H9 (cell line): ENCODE measurements around the gene JADE2. TPM values are rescaled to one million over a fixed set of nuclear protein-coding genes. Genes with fewer than 3 reads are reported as not detected.

Source experiments
- DNase-seq: peaks from one replicate; pipeline ENCODE4 v3.0.0-alpha.2; 2017
- H2AFZ ChIP-seq: one replicate; pipeline ENCODE4 v1.6.1; 2013; ENCODE audit warnings: mild to moderate bottlenecking, low read length, control low read depth, moderate library complexity
- H2AK5ac ChIP-seq: 2 replicates; pipeline ENCODE4 v1.6.1; 2013; ENCODE audit warnings: low read length, control low read depth, mixed read lengths; ENCODE audit not compliant: insufficient read length
- H2BK120ac ChIP-seq: one replicate; pipeline ENCODE4 v1.6.1; 2013; ENCODE audit warnings: low read depth, mild to moderate bottlenecking, low read length, control low read depth, inconsistent platforms; ENCODE audit not compliant: poor library complexity, severe bottlenecking
- H2BK12ac ChIP-seq: 2 replicates; pipeline ENCODE4 v1.6.1; 2013; ENCODE audit warnings: low read length, control low read depth, mixed read lengths, low read depth; ENCODE audit not compliant: insufficient read length
- H2BK15ac ChIP-seq: 2 replicates; pipeline ENCODE4 v1.6.1; 2013; ENCODE audit warnings: low read depth, low read length, control low read depth
- H2BK20ac ChIP-seq: one replicate; pipeline ENCODE4 v1.6.1; 2013; ENCODE audit warnings: low read depth, mild to moderate bottlenecking, low read length, control low read depth, inconsistent platforms; ENCODE audit not compliant: poor library complexity, severe bottlenecking
- H2BK5ac ChIP-seq: 2 replicates; pipeline ENCODE4 v1.6.1; 2013; ENCODE audit warnings: low read length, control low read depth, mixed read lengths; ENCODE audit not compliant: insufficient read length
- H3K14ac ChIP-seq: 2 replicates; pipeline ENCODE4 v1.6.1; 2013; ENCODE audit warnings: low read length, control low read depth; ENCODE audit not compliant: insufficient read depth
- H3K18ac ChIP-seq: 2 replicates; pipeline ENCODE4 v1.6.1; 2013; ENCODE audit warnings: low read depth, mild to moderate bottlenecking, mixed read lengths, low read length, control low read depth; ENCODE audit not compliant: insufficient read length
- H3K23ac ChIP-seq: 2 replicates; pipeline ENCODE4 v1.6.1; 2013; ENCODE audit warnings: low read length, control low read depth, mixed read lengths, low read depth; ENCODE audit not compliant: insufficient read length
- H3K23me2 ChIP-seq: 2 replicates; pipeline ENCODE4 v1.6.1; 2013; ENCODE audit warnings: low read depth, mild to moderate bottlenecking, mixed read lengths, low read length, control low read depth; ENCODE audit not compliant: insufficient read length, poor library complexity, severe bottlenecking
- H3K27ac ChIP-seq: 2 replicates; pipeline ENCODE4 v1.5.1; 2013; ENCODE audit warnings: low read length, control low read depth, mixed read lengths, low read depth; ENCODE audit not compliant: insufficient read length
- H3K27me3 ChIP-seq: 2 replicates; pipeline ENCODE4 v1.6.1; 2013; ENCODE audit warnings: low read length, control low read depth, inconsistent platforms; ENCODE audit not compliant: insufficient read depth
- H3K4ac ChIP-seq: 2 replicates; pipeline ENCODE4 v1.6.1; 2013; ENCODE audit warnings: low read depth, mild to moderate bottlenecking, control low read depth, inconsistent platforms, low read length, moderate library complexity
- H3K4me1 ChIP-seq: 2 replicates; pipeline ENCODE4 v1.6.1; 2013; ENCODE audit warnings: low read length, control low read depth, inconsistent platforms; ENCODE audit not compliant: insufficient read depth
- H3K4me2 ChIP-seq: 2 replicates; pipeline ENCODE4 v1.6.1; 2013; ENCODE audit warnings: low read length, control low read depth, mixed read lengths; ENCODE audit not compliant: insufficient read length, insufficient read depth
- H3K56ac ChIP-seq: 2 replicates; pipeline ENCODE4 v1.6.1; 2013; ENCODE audit warnings: low read depth, mild to moderate bottlenecking, mixed read lengths, low read length, control low read depth; ENCODE audit not compliant: insufficient read length
- H3K79me1 ChIP-seq: 2 replicates; pipeline ENCODE4 v1.6.1; 2013; ENCODE audit warnings: low read depth, mild to moderate bottlenecking, moderate library complexity, low read length, control low read depth, inconsistent platforms; ENCODE audit not compliant: insufficient read depth, poor library complexity, severe bottlenecking
- H3K79me2 ChIP-seq: 2 replicates; pipeline ENCODE4 v1.6.1; 2013; ENCODE audit warnings: low read length, control low read depth, inconsistent platforms; ENCODE audit not compliant: insufficient read depth
- H3K9ac ChIP-seq: 2 replicates; pipeline ENCODE4 v1.6.1; 2013; ENCODE audit warnings: low read length, control low read depth, mixed read lengths; ENCODE audit not compliant: insufficient read length; ENCODE audit errors: extremely low read depth
- H3K9me3 ChIP-seq: one replicate; pipeline ENCODE4 v1.6.1; 2013; ENCODE audit warnings: low read depth, low read length, inconsistent platforms; ENCODE audit not compliant: control insufficient read depth
- H3T11ph ChIP-seq: one replicate; pipeline ENCODE4 v1.6.1; 2013; ENCODE audit warnings: mild to moderate bottlenecking, low read length, control low read depth, inconsistent platforms
- H4K20me1 ChIP-seq: one replicate; pipeline ENCODE4 v1.6.1; 2013; ENCODE audit not compliant: control insufficient read depth, insufficient read length, insufficient read depth
- H4K5ac ChIP-seq: 2 replicates; pipeline ENCODE4 v1.6.1; 2013; ENCODE audit warnings: low read depth, mild to moderate bottlenecking, mixed read lengths, low read length, control low read depth; ENCODE audit not compliant: insufficient read length
- H4K8ac ChIP-seq: replicated peaks from 2 replicates; pipeline ENCODE4 v1.6.1; 2013; ENCODE audit warnings: low read length, control low read depth, mixed read lengths, low read depth; ENCODE audit not compliant: insufficient read length
- H4K91ac ChIP-seq: 2 replicates; pipeline ENCODE4 v1.6.1; 2013; ENCODE audit warnings: low read depth, mild to moderate bottlenecking, moderate library complexity, mixed read lengths, low read length, control low read depth; ENCODE audit not compliant: insufficient read length
- H3K27ac Mint-ChIP-seq, 3 experiments: 2 replicates in 2 of 3; 3 replicates in 1 of 3; pipeline ENCODE4 v1.8.0; 2020 to 2021; ENCODE audit warnings: mixed read lengths in 3 of 3, mild to moderate bottlenecking in 1 of 3, moderate library complexity in 1 of 3
- H3K27me3 Mint-ChIP-seq: 2 replicates; pipeline ENCODE4 v1.8.0; 2021; ENCODE audit warnings: low read depth, mild to moderate bottlenecking, moderate library complexity, mixed read lengths
- H3K36me3 Mint-ChIP-seq, 3 experiments: 2 replicates in 2 of 3; 3 replicates in 1 of 3; pipeline ENCODE4 v1.8.0; 2020 to 2021; ENCODE audit warnings: low read depth in 3 of 3, mixed read lengths in 3 of 3; ENCODE audit not compliant: insufficient read depth in 1 of 3
- H3K4me1 Mint-ChIP-seq, 2 experiments: 2 replicates each; pipeline ENCODE4 v1.8.0; 2020; ENCODE audit warnings: mixed read lengths in 2 of 2
- H3K4me3 Mint-ChIP-seq, 2 experiments: 2 replicates in 1 of 2; 3 replicates in 1 of 2; pipeline ENCODE4 v1.8.0; 2020 to 2021; ENCODE audit warnings: mild to moderate bottlenecking in 2 of 2, mixed read lengths in 2 of 2, moderate library complexity in 1 of 2
- H3K9me3 Mint-ChIP-seq, 2 experiments: 2 replicates in 1 of 2; 3 replicates in 1 of 2; pipeline ENCODE4 v1.8.0; 2020; ENCODE audit warnings: mild to moderate bottlenecking in 2 of 2, mixed read lengths in 2 of 2, moderate library complexity in 1 of 2
- WGBS: extraction: QIAGEN DNeasy Blood & Tissue Kit; methylation state at CpG from one replicate; pipeline ENCODE4 v1.1.7; 2013; ENCODE audit warnings: missing lambda C conversion rate, low lambda C conversion rate, mixed read lengths; ENCODE audit not compliant: insufficient read length; ENCODE audit errors: extremely low coverage; 5-methylcytosine and 5-hydroxymethylcytosine counted together
- total RNA-seq: library from RNA; stranded (reverse); gene quantifications from 2 replicates; pipeline ENCODE4 v1.2.1, GENCODE V29; 2021
- TF ChIP-seq, protein P1 (sequence below): fragments of 200-600 bp; sonication (generic); conservative IDR thresholded peaks from 3 replicates; pipeline ENCODE4 v1.8.0; 2021; ENCODE audit warnings: antibody characterized with exemption, mild to moderate bottlenecking

JADE2 gene
- total RNA-seq, 1 experiment from 2014 or later = 99.7 TPM

- H3K27ac Mint-ChIP-seq = no peak overlapping the region
Observed at GRCh38 chr5:134490255-134490924, 35.1 kb upstream of the JADE2 start.

More at GRCh38 chr5:134490255-134490924, 35.1 kb upstream of the JADE2 start:
- H2AK5ac ChIP-seq = no peak overlapping the region
- no peak overlapping the region for H3K27ac ChIP-seq
- no CpG with 5 or more reads among the region's 9 CpGs for WGBS
- TF ChIP-seq, protein P1, sequence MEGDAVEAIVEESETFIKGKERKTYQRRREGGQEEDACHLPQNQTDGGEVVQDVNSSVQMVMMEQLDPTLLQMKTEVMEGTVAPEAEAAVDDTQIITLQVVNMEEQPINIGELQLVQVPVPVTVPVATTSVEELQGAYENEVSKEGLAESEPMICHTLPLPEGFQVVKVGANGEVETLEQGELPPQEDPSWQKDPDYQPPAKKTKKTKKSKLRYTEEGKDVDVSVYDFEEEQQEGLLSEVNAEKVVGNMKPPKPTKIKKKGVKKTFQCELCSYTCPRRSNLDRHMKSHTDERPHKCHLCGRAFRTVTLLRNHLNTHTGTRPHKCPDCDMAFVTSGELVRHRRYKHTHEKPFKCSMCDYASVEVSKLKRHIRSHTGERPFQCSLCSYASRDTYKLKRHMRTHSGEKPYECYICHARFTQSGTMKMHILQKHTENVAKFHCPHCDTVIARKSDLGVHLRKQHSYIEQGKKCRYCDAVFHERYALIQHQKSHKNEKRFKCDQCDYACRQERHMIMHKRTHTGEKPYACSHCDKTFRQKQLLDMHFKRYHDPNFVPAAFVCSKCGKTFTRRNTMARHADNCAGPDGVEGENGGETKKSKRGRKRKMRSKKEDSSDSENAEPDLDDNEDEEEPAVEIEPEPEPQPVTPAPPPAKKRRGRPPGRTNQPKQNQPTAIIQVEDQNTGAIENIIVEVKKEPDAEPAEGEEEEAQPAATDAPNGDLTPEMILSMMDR = no peak
- no peak overlapping the region for H4K91ac ChIP-seq
- H3K23me2 ChIP-seq = no peaks in the 10 kb centered on the region
- no peak overlapping the region for H3K4me3 Mint-ChIP-seq
- H3K4me1 ChIP-seq = no peaks in the 10 kb centered on the region
- H3K36me3 Mint-ChIP-seq = 0 out of 7 replicates have a peak, but pooled peaks cover 0 to 7% (median 0%) of the 10 kb centered on the region in 3 experiments
- no peak overlapping the region for H2BK15ac ChIP-seq
- no peaks in the 10 kb centered on the region for H3K27me3 ChIP-seq
- no peak overlapping the region for H3K4ac ChIP-seq
- DNase-seq = no peak
- no peak overlapping the region for H2BK20ac ChIP-seq
- H3K23ac ChIP-seq = no peak overlapping the region
- no peak overlapping the region for H3K4me2 ChIP-seq
- H4K20me1 ChIP-seq = no peaks in the 10 kb centered on the region
- H3K79me2 ChIP-seq = no peaks in the 10 kb centered on the region
- no peak overlapping the region for H4K8ac ChIP-seq
- no peak overlapping the region for H3K18ac ChIP-seq
- no peak overlapping the region for H3K9ac ChIP-seq
- no peak overlapping the region for H2BK12ac ChIP-seq
- peaks cover 2% of the 10 kb centered on the region; the same call in 1 of the 2 replicates for H3K27me3 Mint-ChIP-seq
- H3K56ac ChIP-seq = no peak overlapping the region
- no peak overlapping the region for H3K14ac ChIP-seq
- no peak overlapping the region for H2AFZ ChIP-seq
- peaks cover under 1% of the 10 kb centered on the region for H3K9me3 ChIP-seq
- no peak overlapping the region for H3T11ph ChIP-seq
- no peak overlapping the region for H4K5ac ChIP-seq
- H2BK5ac ChIP-seq = no peak overlapping the region
- no peak overlapping the region for H2BK120ac ChIP-seq
- no peaks in the 10 kb centered on the region for H3K79me1 ChIP-seq
- H3K9me3 Mint-ChIP-seq = peaks cover under 1 to 3% of the 10 kb centered on the region in 2 experiments; a peak in 2 of 5 replicates
- 0 out of 4 replicates have a peak, but pooled peaks cover 0 to 3% of the 10 kb centered on the region in 2 experiments for H3K4me1 Mint-ChIP-seq
